A549 (cell line): ENCODE measurements around the gene BTF3.

ENCODE experiments used
- CTCF ChIP-seq: fragments of >200 bp; sonication (Bioruptor Twin); formaldehyde crosslinking; IDR thresholded peaks from 3 replicates; pipeline ENCODE4 v1.5.1; 2016
- POLR2A ChIP-seq: IDR thresholded peaks from 2 replicates; pipeline ENCODE4 v1.6.1; 2012; ENCODE audit warnings: mild to moderate bottlenecking, low read length
- RCOR1 ChIP-seq: fragments of 150-350 bp; IDR thresholded peaks from 2 replicates; pipeline ENCODE4 v1.6.1; 2014; ENCODE audit warnings: antibody characterized with exemption, low read length, low read depth

- no peak for TF ChIP-seq CTCF
- no peak for TF ChIP-seq RCOR1
- TF ChIP-seq POLR2A = no peak
Observed at GRCh38 chr5:73525606-73526203, 27.5 kb downstream of the BTF3 start.
